DOHH2 (cell line): Measurements from ENCODE around the gene ATP10A.

ENCODE experiments used
- H3F3A ChIP-seq: fragments of 200-600 bp; sonication (generic), shearing (Covaris generic); 2 replicates; pipeline ENCODE4 v1.6.0; 2016; ENCODE audit warnings: antibody characterized with exemption, mild to moderate bottlenecking; ENCODE audit not compliant: control insufficient read depth, insufficient read depth
- H3K27ac ChIP-seq: fragments of 200-600 bp; sonication (generic); 2 replicates; pipeline ENCODE4 v1.5.1; 2014; ENCODE audit warnings: low read depth, mild to moderate bottlenecking, low read length, moderate library complexity
- H3K27me3 ChIP-seq: fragments of 200-600 bp; sonication (generic); 2 replicates; pipeline ENCODE4 v1.6.1; 2014; ENCODE audit warnings: mild to moderate bottlenecking, low read length, mixed read lengths; ENCODE audit not compliant: control insufficient read depth
- H3K36me3 ChIP-seq: fragments of 200-600 bp; sonication (generic); 2 replicates; pipeline ENCODE4 v1.6.1; 2014; ENCODE audit warnings: mild to moderate bottlenecking, low read length, moderate library complexity, mixed read lengths; ENCODE audit not compliant: control insufficient read depth
- H3K4me1 ChIP-seq: fragments of 200-600 bp; sonication (generic); 2 replicates; pipeline ENCODE4 v1.6.1; 2014; ENCODE audit warnings: mild to moderate bottlenecking, low read length, mixed read lengths; ENCODE audit not compliant: control insufficient read depth
- H3K4me2 ChIP-seq: fragments of 200-600 bp; sonication (generic); 2 replicates; pipeline ENCODE4 v1.6.0; 2014; ENCODE audit warnings: mild to moderate bottlenecking, low read length, moderate library complexity
- H3K4me3 ChIP-seq: fragments of 200-600 bp; sonication (generic); 2 replicates; pipeline ENCODE4 v1.5.1; 2014; ENCODE audit warnings: mild to moderate bottlenecking, low read length, mixed read lengths
- H3K79me2 ChIP-seq: fragments of 200-600 bp; sonication (generic); 2 replicates; pipeline ENCODE4 v1.6.1; 2014; ENCODE audit warnings: mild to moderate bottlenecking, low read length, mixed read lengths; ENCODE audit not compliant: control insufficient read depth
- H3K9me2 ChIP-seq: fragments of 200-600 bp; sonication (generic); replicated peaks from 2 replicates; pipeline ENCODE4 v1.6.1; 2014; ENCODE audit warnings: mild to moderate bottlenecking, low read length, mixed read lengths; ENCODE audit not compliant: control insufficient read depth
- H3K9me3 ChIP-seq: fragments of 200-600 bp; sonication (generic); 2 replicates; pipeline ENCODE4 v1.6.1; 2014; ENCODE audit warnings: antibody characterized with exemption, low read length, mixed read lengths; ENCODE audit not compliant: control insufficient read depth, insufficient read depth
- H4K20me1 ChIP-seq: fragments of 200-600 bp; sonication (generic); 2 replicates; pipeline ENCODE4 v1.6.0; 2014; ENCODE audit warnings: low read depth, mild to moderate bottlenecking, antibody characterized with exemption, low read length, moderate library complexity; ENCODE audit not compliant: control insufficient read depth, insufficient read depth
- EZH2phosphoT487 ChIP-seq: fragments of 200-600 bp; sonication (generic); IDR thresholded peaks from 2 replicates; pipeline ENCODE4 v1.6.1; 2017; ENCODE audit warnings: borderline replicate concordance, mild to moderate bottlenecking, antibody characterized with exemption, low read length, moderate library complexity, mixed read lengths
- TF ChIP-seq, protein P1 (sequence below): fragments of 200-600 bp; sonication (generic); IDR thresholded peaks from one replicate; pipeline ENCODE4 v1.5.1; 2014; ENCODE audit warnings: antibody characterized with exemption, mild to moderate bottlenecking, low read depth, low read length; ENCODE audit not compliant: poor library complexity, severe bottlenecking

ATP10A gene

DNA sequence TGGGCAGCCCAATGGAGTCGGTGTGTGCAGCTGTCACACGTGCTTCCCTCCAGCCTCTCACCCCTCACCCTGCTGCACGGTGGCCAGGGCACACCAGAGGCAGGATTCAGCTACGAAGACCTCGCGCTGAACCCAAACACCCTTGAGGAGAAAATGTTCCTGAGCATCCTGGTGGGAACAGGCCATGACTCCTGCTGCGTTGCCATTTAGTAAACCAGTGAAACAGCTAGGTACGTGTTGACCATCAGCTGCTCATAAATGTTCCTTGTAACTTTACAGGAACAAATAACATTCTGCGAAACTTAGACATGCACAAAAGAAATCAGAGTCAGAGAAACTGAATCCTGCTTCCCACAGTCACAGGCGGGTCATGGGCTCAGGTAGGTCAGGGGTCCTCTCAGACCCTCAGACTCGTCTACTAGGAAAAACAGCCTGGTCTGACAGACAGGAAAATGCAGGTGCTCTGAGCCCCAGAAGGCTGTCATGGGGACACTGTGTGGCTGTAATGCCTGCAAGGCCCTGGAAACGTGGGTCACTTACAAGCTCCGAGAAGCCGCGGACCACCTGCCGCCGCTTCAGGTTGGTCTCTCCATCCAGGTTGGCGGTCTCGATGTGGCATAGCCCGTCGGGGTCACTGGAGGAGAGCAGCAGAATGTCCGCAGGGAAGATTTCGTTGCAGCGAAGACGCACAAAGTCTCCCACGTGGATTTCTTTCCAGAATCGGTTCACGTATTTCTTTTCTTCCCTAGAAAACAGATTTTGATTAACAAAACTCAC is 82.5 kb downstream of the ATP10A start:
- Histone ChIP-seq H3K27ac (no peak overlapping the region), H3K36me3 (no peaks in the 10 kb centered on the region), H3F3A (no peaks in the 10 kb centered on the region), H3K79me2 (no peaks in the 10 kb centered on the region), H3K9me2 (no peaks in the 10 kb centered on the region), H3K4me1 (no peaks in the 10 kb centered on the region), H3K4me3 (no peak overlapping the region), H3K4me2 (no peak overlapping the region), H3K27me3 (no peaks in the 10 kb centered on the region), H3K9me3 (peaks cover 29% of the 10 kb centered on the region; the same call in 1 of the 2 replicates), H4K20me1 (no peaks in the 10 kb centered on the region)
- TF ChIP-seq, protein P1, sequence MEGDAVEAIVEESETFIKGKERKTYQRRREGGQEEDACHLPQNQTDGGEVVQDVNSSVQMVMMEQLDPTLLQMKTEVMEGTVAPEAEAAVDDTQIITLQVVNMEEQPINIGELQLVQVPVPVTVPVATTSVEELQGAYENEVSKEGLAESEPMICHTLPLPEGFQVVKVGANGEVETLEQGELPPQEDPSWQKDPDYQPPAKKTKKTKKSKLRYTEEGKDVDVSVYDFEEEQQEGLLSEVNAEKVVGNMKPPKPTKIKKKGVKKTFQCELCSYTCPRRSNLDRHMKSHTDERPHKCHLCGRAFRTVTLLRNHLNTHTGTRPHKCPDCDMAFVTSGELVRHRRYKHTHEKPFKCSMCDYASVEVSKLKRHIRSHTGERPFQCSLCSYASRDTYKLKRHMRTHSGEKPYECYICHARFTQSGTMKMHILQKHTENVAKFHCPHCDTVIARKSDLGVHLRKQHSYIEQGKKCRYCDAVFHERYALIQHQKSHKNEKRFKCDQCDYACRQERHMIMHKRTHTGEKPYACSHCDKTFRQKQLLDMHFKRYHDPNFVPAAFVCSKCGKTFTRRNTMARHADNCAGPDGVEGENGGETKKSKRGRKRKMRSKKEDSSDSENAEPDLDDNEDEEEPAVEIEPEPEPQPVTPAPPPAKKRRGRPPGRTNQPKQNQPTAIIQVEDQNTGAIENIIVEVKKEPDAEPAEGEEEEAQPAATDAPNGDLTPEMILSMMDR: no peak
- TF ChIP-seq EZH2phosphoT487: no peak

DNA sequence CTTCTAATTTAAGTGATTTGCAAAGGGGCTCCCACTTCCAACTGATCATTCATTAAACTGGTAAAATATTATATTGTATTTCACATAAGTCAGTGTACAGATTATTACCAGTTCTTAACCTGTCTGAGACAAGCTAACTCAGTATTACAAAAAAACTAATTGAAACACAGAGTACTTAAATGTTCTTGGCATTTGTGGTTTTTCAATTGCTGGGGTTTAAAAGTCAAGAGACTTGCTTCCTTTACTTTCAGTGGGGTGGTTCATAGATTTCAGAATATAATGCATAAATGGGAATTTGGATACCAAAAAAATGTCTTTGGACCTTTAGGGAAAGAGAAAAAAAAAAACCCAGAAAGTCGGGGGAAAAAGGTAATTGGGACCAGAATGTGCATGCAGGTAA is 85.0 kb downstream of the ATP10A start:
- Histone ChIP-seq H3K27me3 (no peaks in the 10 kb centered on the region), H3K4me3 (no peak overlapping the region), H3K4me1 (no peaks in the 10 kb centered on the region), H3K9me3 (peaks cover 29% of the 10 kb centered on the region; the same call in 1 of the 2 replicates), H3K4me2 (no peak overlapping the region), H4K20me1 (no peaks in the 10 kb centered on the region), H3K9me2 (no peaks in the 10 kb centered on the region), H3K36me3 (no peaks in the 10 kb centered on the region), H3K27ac (no peak overlapping the region), H3K79me2 (no peaks in the 10 kb centered on the region), H3F3A (no peaks in the 10 kb centered on the region)
- TF ChIP-seq EZH2phosphoT487: no peak

DNA sequence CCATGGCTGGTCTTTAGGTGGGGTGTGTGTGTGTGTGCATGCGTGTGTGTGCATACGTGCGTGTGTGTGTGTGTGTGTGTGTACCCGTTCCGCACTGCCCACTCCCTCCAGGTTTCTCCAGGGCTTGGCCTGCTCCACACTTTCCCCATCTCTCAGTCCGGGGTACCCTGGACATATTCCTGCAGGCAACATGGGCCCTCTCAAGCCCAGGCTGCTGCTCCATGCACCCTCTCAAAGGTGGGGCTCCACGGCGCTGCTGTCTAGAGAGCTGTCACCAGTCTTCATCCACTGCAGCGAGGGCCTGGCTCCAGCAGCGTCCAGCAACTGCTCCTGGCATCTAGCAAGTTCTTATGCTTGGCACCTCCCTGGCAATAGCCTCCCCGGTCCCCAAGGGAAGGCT is 86.1 kb downstream of the ATP10A start:
- TF ChIP-seq EZH2phosphoT487: no peak
- TF ChIP-seq, protein P1: no peak
- H3K27me3 ChIP-seq: no peaks in the 10 kb centered on the region
- no peaks in the 10 kb centered on the region for H3K79me2 ChIP-seq
- no peaks in the 10 kb centered on the region for H3F3A ChIP-seq
- no peaks in the 10 kb centered on the region for H4K20me1 ChIP-seq
- no peaks in the 10 kb centered on the region for H3K9me2 ChIP-seq
- no peak overlapping the region for H3K27ac ChIP-seq
- H3K4me3 ChIP-seq: no peak overlapping the region
- no peaks in the 10 kb centered on the region for H3K36me3 ChIP-seq
- H3K4me1 ChIP-seq: no peaks in the 10 kb centered on the region
- peaks cover 36% of the 10 kb centered on the region; the same call in 1 of the 2 replicates for H3K9me3 ChIP-seq
- H3K4me2 ChIP-seq: no peak overlapping the region

DNA sequence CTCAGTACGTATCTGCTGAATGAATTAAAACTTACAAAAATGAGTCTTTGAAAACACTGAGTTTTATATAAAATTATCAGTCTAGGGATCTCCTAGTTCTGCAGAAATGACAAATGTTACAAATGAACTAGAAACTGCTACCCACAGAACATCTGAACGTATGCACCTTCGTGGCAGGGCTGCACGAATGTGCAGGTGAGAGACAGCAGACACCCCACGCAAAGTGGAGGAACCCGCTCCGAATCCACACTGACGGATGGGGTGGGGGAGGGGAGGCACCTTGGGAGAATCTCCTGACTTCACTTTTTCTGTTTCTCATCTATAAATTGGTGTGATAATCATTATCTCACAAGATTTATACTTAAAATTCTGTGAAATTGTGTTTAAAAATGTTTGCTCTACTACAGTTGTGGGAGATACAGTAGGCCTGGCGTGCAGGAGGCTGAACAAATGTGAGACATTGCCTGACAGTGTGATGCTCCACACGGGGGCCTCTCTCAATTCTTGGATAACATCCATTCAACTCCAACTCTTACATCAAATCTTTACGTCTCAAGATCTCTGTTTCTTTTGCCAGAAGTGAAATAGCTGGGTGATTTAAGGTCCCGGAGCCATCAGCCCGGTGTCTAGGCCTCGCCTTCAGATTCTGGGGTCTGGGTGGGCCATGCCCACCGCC is 86.9 kb downstream of the ATP10A start:
- no peaks in the 10 kb centered on the region for H3K9me2 ChIP-seq
- no peak overlapping the region for H3K4me3 ChIP-seq
- H3K27me3 ChIP-seq: no peaks in the 10 kb centered on the region
- H4K20me1 ChIP-seq: no peaks in the 10 kb centered on the region
- TF ChIP-seq, protein P1: no peak
- TF ChIP-seq EZH2phosphoT487: no peak
- no peak overlapping the region for H3K27ac ChIP-seq
- no peaks in the 10 kb centered on the region for H3K36me3 ChIP-seq
- H3K9me3 ChIP-seq: peaks cover 36% of the 10 kb centered on the region; the same call in 1 of the 2 replicates
- no peaks in the 10 kb centered on the region for H3K79me2 ChIP-seq
- no peaks in the 10 kb centered on the region for H3K4me1 ChIP-seq
- no peak overlapping the region for H3K4me2 ChIP-seq
- no peaks in the 10 kb centered on the region for H3F3A ChIP-seq
